ENCODE results near the gene YOD1.

The YOD1 gene

DNA sequence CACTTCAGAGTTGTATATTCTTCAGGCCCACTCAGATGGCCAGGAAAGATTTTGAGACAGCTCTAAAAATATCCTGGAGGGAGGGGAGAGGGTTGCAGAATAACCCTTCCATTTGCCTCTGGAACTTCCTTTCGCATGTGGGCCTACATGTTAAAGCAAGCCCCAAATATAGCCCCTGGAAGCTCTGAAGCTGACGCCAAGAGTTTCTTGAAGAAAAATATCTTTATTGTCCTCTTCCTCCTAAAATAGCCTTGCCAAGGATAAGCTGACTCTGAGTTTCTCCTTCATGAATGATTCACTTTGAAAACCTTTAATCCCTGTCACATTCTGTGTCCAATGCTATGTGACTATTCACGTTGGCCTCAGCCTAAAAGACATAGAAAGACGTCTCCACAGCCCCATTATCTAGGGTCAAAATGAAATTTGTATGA lies 24.9 kb downstream of the YOD1 start:
- DNase-seq (ENCODE audit: low read depth, low spot score), result no peak

GRCh38 chr1:207025146-207025880 lies 25.7 kb downstream of the YOD1 start:
- no peak for DNase-seq (ENCODE audit: low read depth, low spot score)

- no peak for DNase-seq (ENCODE audit: low read depth, low spot score)
Observed at GRCh38 chr1:207024202-207025145, 26.5 kb downstream of the YOD1 start.

DNA sequence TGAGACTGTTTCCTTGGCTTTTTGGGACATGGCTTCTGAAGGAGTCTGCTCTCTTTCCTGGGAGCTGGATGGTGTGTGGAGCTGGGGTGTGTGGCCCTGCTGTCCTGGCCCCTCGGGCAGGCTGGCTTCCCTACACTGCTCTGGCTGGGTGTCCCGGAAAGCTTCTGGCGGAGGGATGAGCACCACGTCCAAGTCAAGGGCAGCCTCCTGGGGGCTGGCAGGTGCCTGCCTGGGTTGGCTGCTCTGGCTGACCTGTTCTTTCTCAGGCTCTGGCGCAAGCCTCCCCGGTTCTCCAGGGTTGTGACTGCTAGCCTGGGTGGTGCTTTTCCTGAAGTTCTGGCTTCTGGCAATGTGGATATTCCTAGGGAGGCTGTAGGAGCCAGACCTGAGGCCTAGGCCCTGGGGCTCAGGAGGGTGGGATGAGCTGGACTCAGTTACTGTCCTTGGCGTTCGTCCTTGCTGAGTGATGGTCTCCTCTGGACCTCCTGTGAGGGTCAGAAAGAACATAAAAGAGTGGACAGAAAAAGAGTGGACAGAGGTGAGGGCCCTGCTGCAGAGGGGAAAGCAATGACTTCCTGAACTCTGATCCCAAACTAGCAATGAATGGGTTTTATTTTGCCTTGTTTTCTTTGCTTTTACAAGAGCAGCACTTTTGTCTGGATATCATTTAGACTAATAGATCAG lies 27.9 kb downstream of the YOD1 start:
- DNase-seq (ENCODE audit: low read depth, low spot score), result no peak

DNA sequence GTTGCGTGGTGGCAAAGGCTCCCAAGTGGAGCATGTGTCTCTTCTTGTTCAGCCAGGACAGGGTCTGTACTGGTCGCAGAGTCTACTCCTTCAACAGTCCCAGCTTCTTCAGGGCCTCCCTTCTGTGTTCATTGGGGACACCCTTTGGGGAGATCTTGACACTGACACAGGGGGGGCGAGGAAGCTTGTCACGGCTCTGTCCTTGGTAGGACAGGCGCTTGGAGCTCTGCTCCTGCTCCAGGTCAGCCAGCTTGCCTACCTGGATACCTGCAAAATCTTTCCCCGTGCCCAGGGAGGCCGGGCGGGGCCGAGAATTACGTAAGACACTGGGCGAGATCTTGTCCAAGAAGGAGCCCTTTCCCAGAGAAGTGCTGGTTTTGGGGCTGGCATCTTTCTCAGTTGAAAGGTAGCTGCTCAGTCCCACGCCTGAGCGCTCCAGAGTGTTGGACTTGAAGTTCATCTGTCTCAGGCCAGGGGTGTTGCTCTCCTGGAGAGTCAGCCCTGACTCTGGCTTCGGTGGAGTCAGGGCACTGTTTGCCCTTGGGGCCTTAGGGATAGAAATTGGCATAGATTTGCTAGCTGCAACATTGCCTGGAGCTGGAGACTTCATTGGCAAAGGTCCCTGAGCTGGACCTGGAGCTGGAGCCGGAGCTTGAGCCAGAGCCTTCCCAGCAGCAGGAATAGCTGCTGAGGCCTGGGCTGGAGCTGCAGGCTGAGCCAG lies 29.0 kb downstream of the YOD1 start:
- no peak for DNase-seq (ENCODE audit: low read depth, low spot score)

DNA sequence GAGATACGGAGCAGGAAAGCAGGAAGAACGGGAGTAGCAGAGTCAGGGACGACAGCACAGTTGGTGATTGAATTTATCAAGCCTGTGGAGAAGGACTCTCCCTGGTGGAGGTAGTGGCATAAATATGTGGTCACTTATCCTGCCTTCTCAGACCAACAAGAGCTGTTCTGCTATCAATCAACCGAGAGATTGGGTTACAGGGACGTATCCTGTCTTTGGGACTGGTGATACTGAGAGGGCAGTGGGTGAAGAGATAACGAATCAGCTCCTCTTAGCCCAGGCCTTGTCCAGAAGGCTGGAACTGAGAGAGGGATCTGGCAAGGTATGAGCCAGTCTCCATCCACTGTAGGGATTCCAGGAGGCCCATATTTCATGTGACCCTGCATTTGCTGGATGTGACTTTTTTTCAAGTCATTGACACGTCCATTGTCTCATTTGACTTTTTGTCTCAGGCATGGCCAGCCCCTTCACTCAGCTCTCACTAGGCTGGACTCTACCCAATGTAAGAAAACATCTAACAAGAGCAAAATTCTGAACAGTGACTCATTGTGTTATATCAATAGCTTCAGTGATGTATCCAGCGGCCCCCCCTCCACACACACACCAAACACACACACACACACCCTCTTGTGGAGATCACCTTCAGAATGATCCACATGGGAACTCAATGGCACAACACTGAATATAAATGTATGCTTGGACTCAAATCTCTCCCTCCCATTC lies 29.7 kb downstream of the YOD1 start:
- no peak for DNase-seq (ENCODE audit: low read depth, low spot score)

GRCh38 chr1:207020709-207021107 lies 30.3 kb downstream of the YOD1 start:
- DNase-seq (ENCODE audit: low read depth, low spot score), result no peak

DNA sequence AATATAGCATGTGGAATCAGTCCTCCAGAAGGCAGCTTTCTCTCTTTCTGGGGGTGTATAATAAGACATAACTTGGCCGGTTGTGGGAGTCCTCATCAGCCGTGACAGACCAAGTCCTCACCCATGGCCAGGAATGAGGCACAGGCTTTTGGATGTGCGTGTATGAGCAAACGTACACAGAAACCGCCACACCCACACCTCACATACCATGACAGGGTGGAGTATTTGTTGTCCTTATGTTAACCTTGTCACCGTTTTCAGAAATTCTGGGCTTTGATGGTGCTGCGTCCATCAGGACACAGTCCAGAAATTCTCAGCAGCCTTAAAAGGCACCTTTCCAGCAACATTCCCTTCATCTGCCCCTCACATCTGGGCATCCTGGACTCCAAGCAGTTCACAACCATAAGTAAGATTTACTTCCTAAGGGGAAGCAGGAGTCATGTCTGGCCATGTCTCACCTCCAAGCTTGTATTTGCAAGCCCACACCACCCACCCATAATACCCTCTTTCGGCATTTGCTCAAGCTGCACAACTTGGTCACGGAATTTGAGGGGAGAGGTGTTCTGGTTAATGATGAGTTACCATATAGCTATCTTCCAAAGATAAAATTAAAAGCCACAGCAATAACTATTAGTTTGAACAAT lies 30.8 kb downstream of the YOD1 start:
- DNase-seq (ENCODE audit: low read depth, low spot score), result no peak

DNA sequence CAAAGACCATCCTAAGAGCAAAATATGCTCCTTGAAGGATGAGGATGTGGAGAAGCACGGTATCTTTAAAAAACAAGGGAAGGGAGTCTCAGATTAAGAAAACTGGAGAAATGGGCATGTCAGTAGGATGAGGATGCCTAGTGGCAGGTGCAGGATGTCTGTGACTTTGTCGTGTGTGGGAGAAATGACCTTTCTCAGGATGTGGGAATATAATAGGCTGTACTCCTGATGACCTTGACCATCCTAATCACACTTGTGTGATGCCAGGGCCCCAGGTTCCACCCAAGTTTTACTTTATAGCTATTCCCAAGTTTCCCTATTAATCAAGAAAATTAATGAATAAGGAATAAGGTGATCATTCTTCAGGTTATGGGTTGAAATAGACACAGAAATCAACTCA lies 31.3 kb downstream of the YOD1 start:
- no peak for DNase-seq (ENCODE audit: low read depth, low spot score)

GRCh38 chr1:207019161-207019560 lies 31.8 kb downstream of the YOD1 start:
- DNase-seq (ENCODE audit: low read depth, low spot score), result no peak

DNA sequence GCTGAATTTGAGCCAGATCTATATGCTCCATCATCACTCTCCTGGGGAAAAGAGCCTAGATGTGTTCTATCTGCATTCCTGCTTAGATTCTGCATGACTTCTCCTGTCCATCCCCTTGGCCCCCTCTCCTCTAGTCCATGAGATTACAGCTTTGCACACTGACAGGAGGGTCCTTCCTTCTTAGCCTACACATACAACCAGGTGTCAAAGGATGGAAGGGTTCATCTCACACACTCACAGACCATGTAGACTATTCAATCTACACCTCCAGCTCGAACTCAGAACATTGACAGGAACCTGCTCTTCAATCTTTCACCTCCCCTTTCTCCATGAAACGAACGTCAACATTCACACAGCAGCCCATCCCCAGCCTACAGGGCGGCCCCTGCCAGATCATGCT lies 32.3 kb downstream of the YOD1 start:
- no peak for DNase-seq (ENCODE audit: low read depth, low spot score)

DNA sequence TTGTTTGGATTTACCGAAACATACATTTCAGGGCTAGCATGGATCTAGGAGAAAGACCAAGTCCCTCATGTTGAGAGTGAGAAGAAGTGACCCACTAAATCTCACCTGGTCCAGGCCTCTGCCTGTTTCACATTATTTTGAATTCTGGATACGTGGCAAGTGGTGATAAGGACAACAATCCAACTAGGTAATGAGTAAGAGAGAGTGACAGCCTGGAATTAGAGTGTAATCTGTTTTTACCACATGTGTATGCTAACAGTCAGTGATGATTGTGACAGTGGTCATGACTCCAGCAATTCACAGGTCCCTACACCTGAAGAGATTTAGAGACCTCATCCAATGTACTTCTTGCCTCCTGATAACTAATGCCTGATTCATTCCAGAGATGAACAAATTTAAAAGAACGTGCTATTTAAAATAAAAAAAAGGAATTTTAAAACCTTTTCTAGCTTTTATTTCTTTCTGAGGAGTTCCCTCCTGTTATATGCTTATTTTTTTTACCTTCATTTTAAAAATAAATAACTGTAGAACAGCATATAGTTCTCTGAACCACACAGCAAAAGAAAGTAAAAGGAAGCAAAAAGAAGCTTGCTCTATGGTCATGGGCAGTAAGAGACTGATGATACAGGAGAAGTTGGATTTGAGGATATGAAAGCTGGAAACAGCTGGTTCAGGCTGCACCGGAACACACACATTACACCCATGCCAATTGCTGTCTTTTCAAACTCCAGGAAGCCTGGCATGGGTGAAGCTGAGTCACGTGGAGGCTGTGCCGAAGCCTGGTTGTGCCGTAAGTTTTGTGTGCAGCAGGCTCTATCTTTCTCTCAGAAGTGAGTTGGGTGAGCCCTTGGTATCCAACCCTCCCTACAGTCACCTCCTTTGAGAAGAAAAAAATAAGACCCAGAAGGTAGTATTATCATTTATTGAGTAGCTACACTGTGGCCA lies 33.1 kb downstream of the YOD1 start:
- DNase-seq (ENCODE audit: low read depth, low spot score), result no peak

DNA sequence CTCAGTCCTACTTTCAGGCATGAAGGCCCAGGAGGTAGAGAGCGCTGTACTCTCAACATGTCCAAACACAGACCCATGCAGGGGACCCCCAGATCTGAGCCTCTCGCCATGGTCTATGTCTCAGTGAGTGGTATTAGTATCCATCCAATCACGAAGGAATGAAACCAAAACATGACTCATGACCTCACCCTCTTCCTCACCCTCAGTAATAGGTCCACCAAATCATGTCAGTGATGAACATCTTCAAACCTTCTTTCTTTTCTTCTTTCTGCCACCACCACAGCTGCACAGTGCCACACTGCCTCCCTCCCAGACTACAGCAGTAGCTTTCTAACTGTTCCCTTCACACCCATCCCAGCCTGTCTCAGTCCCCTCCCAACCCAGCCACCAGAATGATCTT lies 35.2 kb downstream of the YOD1 start:
- DNase-seq (ENCODE audit: low read depth, low spot score), result no peak

GRCh38 chr1:207014728-207015127 lies 36.3 kb downstream of the YOD1 start:
- no peak for DNase-seq (ENCODE audit: low read depth, low spot score)

DNA sequence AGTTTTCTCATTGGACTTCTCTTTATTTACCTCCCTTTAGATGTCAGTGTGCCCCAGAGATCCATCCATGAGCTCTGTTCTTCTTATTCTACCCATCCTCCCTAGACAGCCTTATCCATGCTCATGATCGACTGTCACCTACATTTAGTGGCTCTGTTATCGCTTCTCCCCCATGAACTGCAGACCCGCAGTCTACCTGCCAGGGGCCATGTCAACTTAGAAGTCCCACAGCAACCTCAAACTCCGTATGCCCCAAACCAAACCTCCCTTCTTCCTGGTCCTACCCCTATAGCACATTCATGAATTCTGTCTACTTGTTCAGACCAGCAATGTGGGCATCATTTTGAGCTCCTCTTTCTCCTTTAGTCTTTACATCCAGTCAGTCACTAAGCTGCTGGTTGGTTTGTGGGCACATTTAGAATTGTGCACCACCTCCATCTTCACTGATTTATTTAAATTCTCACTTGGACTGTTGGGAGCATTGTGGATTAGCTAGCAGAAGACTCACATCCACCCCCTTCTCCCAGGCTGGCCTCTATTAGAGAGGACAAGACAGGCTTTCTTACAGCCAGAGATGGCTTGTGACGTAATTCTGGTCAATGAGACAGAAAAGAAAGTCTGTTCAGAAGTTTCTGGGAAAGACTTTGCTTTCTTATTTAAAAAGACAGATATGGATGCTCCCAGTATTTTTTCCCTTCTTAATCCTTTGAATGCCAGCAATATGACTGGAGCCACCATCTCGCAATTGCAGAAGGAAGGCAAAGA lies 37.5 kb downstream of the YOD1 start:
- no peak for DNase-seq (ENCODE audit: low read depth, low spot score)

GRCh38 chr1:207010726-207011125 lies 40.3 kb downstream of the YOD1 start:
- DNase-seq (ENCODE audit: low read depth, low spot score), result no peak

DNA sequence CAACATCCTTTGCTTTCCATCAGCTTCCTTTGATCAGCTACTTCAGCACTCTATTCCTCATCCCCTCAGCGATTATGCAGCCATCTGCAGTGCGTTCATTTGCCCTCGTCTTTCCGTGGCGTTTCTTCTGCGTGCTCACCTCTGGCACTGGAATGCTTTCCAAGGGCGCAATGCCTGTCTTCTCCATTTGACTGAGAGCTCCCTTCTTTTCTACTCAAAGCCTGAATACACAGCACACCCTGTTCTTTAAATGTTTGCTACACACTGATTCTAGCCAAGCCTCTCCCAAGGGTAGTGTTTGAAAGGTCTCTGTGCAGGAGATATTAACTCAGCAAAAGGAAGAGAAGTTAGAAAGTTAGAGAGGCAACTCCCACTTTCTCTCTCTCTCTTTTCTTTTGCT lies 41.1 kb downstream of the YOD1 start:
- no peak for DNase-seq (ENCODE audit: low read depth, low spot score)

GRCh38 chr1:207009182-207009850 lies 41.7 kb downstream of the YOD1 start:
- DNase-seq (ENCODE audit: low read depth, low spot score), result no peak

All from activated CD4-positive, CD25-positive, alpha-beta regulatory T cell treated with anti-CD3 and anti-CD28 coated beads, Interleukin-2, amount 50 U/mL, for 16 hours (primary cell).